Suprapubic skin (tissue), 4 donors: ENCODE data around the gene TLE4. TPM values are rescaled to one million over a fixed set of nuclear protein-coding genes. Genes with fewer than 3 reads are reported as not detected.
"Not testable (repeated sequence)": the region's sequence is repeated elsewhere in the genome, so short reads cannot be mapped to it uniquely, and the experiment has no call there.

Experiments used
- DNase-seq, 2 donors: peaks; one replicate each; pipeline ENCODE4 v3.0.0-alpha.2; 2019; ENCODE audit warnings: low spot score in 2 of 2
- H3K27ac ChIP-seq: fragments of 200-600 bp; sonication (generic); one replicate; pipeline ENCODE4 v1.5.1; 2019
- H3K27me3 ChIP-seq: fragments of 200-600 bp; sonication (generic); one replicate; pipeline ENCODE4 v1.5.1; 2019
- H3K36me3 ChIP-seq: fragments of 200-600 bp; sonication (generic); one replicate; pipeline ENCODE4 v1.5.1; 2019
- H3K4me1 ChIP-seq: fragments of 200-600 bp; sonication (generic); one replicate; pipeline ENCODE4 v1.5.1; 2019
- H3K4me3 ChIP-seq: fragments of 200-600 bp; sonication (generic); one replicate; pipeline ENCODE4 v1.5.1; 2019; ENCODE audit warnings: mild to moderate bottlenecking
- H3K9me3 ChIP-seq: fragments of 200-600 bp; sonication (generic); one replicate; pipeline ENCODE4 v1.5.1; 2019
- EP300 ChIP-seq: sonication (generic); formaldehyde crosslinking; IDR thresholded peaks from one replicate; pipeline ENCODE4 v1.6.1; 2017; ENCODE audit warnings: antibody characterized with exemption
- POLR2A ChIP-seq, 2 donors: fragments of 450-650 bp; IDR thresholded peaks; one replicate each; pipeline ENCODE4 v1.6.1; 2017; ENCODE audit warnings: antibody characterized with exemption in 2 of 2, mild to moderate bottlenecking in 2 of 2, moderate library complexity in 2 of 2
- POLR2AphosphoS5 ChIP-seq, 3 donors: sonication (generic); formaldehyde crosslinking; IDR thresholded peaks; one replicate each; pipeline ENCODE4 v1.6.1; 2017; ENCODE audit warnings: antibody characterized with exemption in 3 of 3
- WGBS: methylation state at CpG from one replicate; pipeline ENCODE4 v1.1.5; 2018; 5-methylcytosine and 5-hydroxymethylcytosine counted together
- total RNA-seq, 4 donors: library from RNA; depleted of rRNA; stranded (reverse); fragments of >200 nt; gene quantifications; one replicate each; pipeline ENCODE4 v1.1.0, GENCODE V29; 2016
- TF ChIP-seq, protein P1 (sequence below), 2 donors: fragments of 200-600 bp in 1 of 2; fragments of 450-650 bp in 1 of 2; sonication (generic) in 1 of 2; IDR thresholded peaks; one replicate each; pipeline ENCODE4 v1.5.1; 2016 to 2019; ENCODE audit warnings: antibody characterized with exemption in 2 of 2, mild to moderate bottlenecking in 1 of 2, moderate library complexity in 1 of 2

Gene TLE4
- total RNA-seq, 4 donors from 2014 or later, result 44.3 to 109 (median 67.0) TPM

DNA sequence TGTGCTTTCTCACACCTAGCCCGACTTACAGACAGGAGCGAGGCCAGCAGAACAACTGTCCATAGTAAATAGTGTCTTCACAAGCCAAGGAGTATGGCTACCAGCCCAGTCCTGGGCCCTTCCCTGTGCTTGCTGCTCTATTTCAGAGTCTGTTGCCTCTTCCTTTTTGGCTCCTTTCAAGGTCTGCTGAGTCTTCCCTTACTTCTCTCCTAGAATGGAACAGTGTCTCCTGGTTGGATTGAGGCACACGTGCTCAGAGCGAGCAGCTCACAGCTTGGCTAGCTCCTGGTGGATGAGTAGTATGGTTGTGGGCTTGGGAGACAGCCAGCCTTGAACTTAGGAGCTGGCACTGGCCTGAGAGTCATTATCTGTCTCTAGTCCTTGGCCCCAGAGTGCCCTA lies 72.8 kb downstream of the TLE4 start:
- TF ChIP-seq POLR2A (IDR thresholded peaks at IDR 0.05) (no peak), EP300 (no peak), POLR2AphosphoS5 (IDR thresholded peaks at IDR 0.05) (no peak)
- TF ChIP-seq, protein P1, sequence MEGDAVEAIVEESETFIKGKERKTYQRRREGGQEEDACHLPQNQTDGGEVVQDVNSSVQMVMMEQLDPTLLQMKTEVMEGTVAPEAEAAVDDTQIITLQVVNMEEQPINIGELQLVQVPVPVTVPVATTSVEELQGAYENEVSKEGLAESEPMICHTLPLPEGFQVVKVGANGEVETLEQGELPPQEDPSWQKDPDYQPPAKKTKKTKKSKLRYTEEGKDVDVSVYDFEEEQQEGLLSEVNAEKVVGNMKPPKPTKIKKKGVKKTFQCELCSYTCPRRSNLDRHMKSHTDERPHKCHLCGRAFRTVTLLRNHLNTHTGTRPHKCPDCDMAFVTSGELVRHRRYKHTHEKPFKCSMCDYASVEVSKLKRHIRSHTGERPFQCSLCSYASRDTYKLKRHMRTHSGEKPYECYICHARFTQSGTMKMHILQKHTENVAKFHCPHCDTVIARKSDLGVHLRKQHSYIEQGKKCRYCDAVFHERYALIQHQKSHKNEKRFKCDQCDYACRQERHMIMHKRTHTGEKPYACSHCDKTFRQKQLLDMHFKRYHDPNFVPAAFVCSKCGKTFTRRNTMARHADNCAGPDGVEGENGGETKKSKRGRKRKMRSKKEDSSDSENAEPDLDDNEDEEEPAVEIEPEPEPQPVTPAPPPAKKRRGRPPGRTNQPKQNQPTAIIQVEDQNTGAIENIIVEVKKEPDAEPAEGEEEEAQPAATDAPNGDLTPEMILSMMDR (IDR thresholded peaks at IDR 0.05), result no peak
- H3K4me1 ChIP-seq, result no peaks in the 10 kb centered on the region
- no peak overlapping the region for H3K4me3 ChIP-seq
- H3K27ac ChIP-seq, result no peak overlapping the region
- H3K27me3 ChIP-seq, result no peaks in the 10 kb centered on the region
- WGBS, result 80% methylated on average over 4 of the region's 4 CpGs
- H3K9me3 ChIP-seq, result no peaks in the 10 kb centered on the region
- H3K36me3 ChIP-seq, result no peaks in the 10 kb centered on the region
- no peak for DNase-seq

DNA sequence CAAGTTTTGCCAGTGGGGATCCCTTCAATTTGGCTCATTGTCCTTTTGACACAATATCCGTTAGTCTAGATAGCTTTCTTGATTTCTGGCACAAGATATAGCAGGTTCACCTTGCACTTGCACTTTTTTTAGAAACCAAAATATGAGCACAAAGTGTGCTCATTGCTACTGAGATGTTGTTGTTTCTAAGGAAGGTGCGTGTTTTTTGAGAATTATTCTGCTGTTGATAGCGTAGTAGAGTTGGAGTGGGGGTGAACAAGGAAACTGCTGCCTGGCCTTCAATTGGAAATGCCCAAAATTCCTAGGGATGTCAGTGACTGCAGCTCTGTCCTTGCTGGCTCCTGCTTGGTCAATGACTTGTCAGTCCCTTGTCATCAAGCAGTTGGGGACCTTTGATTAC lies 73.3 kb downstream of the TLE4 start:
- Histone ChIP-seq H3K36me3 (no peaks in the 10 kb centered on the region), H3K4me1 (no peaks in the 10 kb centered on the region), H3K27ac (no peak overlapping the region), H3K9me3 (no peaks in the 10 kb centered on the region), H3K4me3 (no peak overlapping the region), H3K27me3 (no peaks in the 10 kb centered on the region)
- no peak for TF ChIP-seq POLR2AphosphoS5 (IDR thresholded peaks at IDR 0.05)
- TF ChIP-seq, protein P1 (IDR thresholded peaks at IDR 0.05), result no peak
- no peak for TF ChIP-seq POLR2A (IDR thresholded peaks at IDR 0.05)
- TF ChIP-seq EP300, result no peak
- DNase-seq, result no peak
- WGBS, result 95% methylated on average over 3 of the region's 3 CpGs

DNA sequence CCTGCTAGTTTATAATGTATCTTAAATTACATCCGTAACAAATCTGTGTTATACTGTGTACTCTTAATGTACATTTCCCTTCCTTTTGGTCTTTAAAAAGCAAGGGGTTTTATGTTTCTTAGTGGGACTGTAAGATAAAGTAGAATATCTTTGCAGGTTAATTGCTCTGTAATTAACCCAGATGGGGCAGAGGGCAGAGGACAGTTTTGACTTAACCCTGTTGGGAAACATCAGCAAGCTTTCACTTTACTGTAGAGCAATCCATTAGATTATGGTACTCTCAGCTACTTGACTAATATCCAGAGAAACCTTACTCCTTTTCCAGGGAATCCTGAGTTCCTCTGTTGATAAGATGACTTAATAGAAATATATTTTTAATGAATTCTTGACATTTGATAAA lies 74.3 kb downstream of the TLE4 start:
- Histone ChIP-seq H3K36me3 (no peaks in the 10 kb centered on the region), H3K4me1 (no peaks in the 10 kb centered on the region), H3K27me3 (no peaks in the 10 kb centered on the region), H3K4me3 (no peak overlapping the region), H3K9me3 (no peaks in the 10 kb centered on the region), H3K27ac (no peak overlapping the region)
- DNase-seq, result no peak
- TF ChIP-seq POLR2A (IDR thresholded peaks at IDR 0.05) (no peak), POLR2AphosphoS5 (IDR thresholded peaks at IDR 0.05) (no peak), EP300 (no peak)
- TF ChIP-seq, protein P1 (IDR thresholded peaks at IDR 0.05), result no peak
- WGBS, result 97% methylated on average over 1 of the region's 1 CpG

DNA sequence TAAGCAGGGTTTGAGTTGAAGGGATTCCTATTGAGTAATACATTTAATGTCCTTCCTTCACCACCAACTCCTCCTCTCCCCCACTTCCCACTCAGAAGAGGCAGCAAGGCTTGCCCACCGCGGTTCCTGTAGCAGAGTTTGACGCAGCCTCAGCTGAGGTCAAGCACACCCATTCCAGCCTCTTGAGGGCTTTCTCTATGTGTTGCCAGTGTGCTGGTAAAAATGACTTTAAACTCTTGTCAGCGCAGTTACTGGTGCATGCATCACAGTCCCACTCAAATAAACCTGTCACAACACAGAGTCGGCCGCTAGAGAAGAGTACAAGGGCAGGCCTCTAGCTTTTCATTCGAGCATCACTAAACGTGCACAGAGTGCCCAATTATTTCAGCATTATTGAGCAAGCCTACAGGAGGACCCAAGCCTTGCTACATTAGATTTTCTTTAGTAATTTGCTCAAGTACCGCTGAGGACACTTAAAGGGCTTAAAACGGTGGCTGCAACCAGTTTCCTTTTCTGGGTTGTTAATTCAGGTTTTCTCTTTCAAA lies 79.6 kb downstream of the TLE4 start:
- Histone ChIP-seq H3K9me3 (no peaks in the 10 kb centered on the region), H3K27me3 (no peaks in the 10 kb centered on the region), H3K4me3 (no peak overlapping the region), H3K4me1 (no peaks in the 10 kb centered on the region), H3K36me3 (peaks cover 5% of the 10 kb centered on the region), H3K27ac (no peak overlapping the region)
- TF ChIP-seq, protein P1 (IDR thresholded peaks at IDR 0.05), result no peak
- TF ChIP-seq POLR2AphosphoS5 (IDR thresholded peaks at IDR 0.05) (no peak), EP300 (no peak)
- WGBS, result 84% methylated on average over 10 of the region's 10 CpGs
- no peak for DNase-seq

DNA sequence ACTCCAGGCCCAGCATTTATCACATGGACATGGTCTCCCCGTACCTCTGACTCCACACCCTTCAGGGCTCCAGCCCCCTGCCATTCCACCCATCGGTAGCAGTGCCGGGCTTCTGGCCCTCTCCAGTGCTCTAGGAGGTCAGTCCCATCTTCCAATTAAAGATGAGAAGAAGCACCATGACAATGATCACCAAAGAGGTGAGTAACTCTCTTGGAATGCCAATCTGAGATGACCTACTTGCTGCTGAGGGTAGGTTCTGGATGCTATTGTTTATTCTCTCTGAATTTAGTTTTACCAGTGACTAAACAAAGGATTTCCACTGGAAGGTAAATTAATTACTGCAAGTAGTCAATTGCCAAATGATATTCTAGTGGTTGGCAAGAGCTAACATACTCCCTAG lies 80.8 kb downstream of the TLE4 start:
- no peaks in the 10 kb centered on the region for H3K9me3 ChIP-seq
- H3K4me3 ChIP-seq, result no peak overlapping the region
- H3K27me3 ChIP-seq, result no peaks in the 10 kb centered on the region
- WGBS, result 94% methylated on average over 3 of the region's 3 CpGs
- no peak for DNase-seq
- H3K27ac ChIP-seq, result no peak overlapping the region
- TF ChIP-seq POLR2AphosphoS5 (IDR thresholded peaks at IDR 0.05), result no peak
- TF ChIP-seq, protein P1 (IDR thresholded peaks at IDR 0.05), result no peak
- no peaks in the 10 kb centered on the region for H3K4me1 ChIP-seq
- peaks cover 5% of the 10 kb centered on the region for H3K36me3 ChIP-seq

DNA sequence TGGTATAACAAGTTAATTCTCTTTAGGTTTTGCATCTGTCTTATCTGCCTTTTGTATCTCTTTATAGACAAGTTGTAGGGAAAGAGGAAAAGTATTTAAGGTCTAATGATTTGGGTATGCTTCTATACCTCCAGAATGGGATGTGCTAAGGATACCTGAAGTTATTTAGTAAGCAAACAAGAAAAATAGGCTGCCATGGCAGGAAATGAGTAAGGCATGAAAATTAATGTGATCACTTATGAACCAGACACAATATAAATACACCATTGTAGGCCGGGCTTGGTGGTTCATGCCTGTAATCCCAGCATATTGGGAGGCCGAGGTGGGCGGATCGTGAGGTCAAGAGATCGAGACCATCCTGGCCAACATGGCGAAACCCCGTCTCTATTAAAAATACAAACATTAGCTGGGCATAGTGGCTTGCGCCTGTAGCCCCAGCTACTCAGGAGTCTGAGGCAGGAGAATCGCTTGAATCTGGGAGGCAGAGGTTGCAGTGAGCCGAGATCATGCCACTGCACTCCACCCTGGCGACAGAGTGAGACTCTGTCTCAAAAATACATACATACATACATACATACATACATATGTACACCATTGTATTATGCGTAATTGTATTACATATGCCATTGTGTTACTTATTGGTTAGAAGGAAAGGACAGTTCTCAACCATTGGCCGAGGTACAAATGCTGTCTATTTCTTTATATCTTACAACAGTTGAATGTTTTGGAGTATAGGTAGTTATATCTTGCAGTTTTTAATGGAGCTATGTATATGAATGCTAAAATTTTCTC lies 83.0 kb downstream of the TLE4 start:
- H3K27me3 ChIP-seq, H3K9me3 ChIP-seq, H3K27ac ChIP-seq, DNase-seq, H3K4me3 ChIP-seq, H3K4me1 ChIP-seq, H3K36me3 ChIP-seq: not testable (repeated sequence)
- 93% methylated on average over 13 of the region's 13 CpGs for WGBS
